ENCODE data around the gene OMP. TPM values are rescaled to one million over a fixed set of nuclear protein-coding genes. Genes with fewer than 3 reads are reported as not detected.

Gene OMP
- polyA plus RNA-seq, 3 donors = 0.17 to 1.1 (median 0.36) TPM

Other genes starting within 250 kb of the OMP start
- 10 to 100 TPM; 12.7 to 18.3 (median 14.7) TPM for gene ACER3, start 241.9 kb upstream of the OMP start, polyA plus RNA-seq (ENCODE audit: insufficient read length in 3 of 3)
- gene B3GNT6, start 68.4 kb upstream of the OMP start, polyA plus RNA-seq (ENCODE audit: insufficient read length in 3 of 3) = under 1 TPM in 1 of 3 donors, not detected in 2; 0.03 TPM
- gene CAPN5, start 35.9 kb upstream of the OMP start, polyA plus RNA-seq (ENCODE audit: insufficient read length in 3 of 3) = 10 to 100 TPM; 30.0 to 34.0 (median 30.5) TPM
- 1 to 10 TPM; 2.9 to 4.0 (median 3.3) TPM for gene MYO7A, start 25.4 kb downstream of the OMP start, polyA plus RNA-seq (ENCODE audit: insufficient read length in 3 of 3)
- 1 to 10 TPM in 1 of 3 donors, under 1 TPM in 1, not detected in 1; 0.27 to 1.4 TPM for gene GDPD4, start 198.8 kb downstream of the OMP start, polyA plus RNA-seq (ENCODE audit: insufficient read length in 3 of 3)